ENCODE measurements around the gene PFDN4.
A peak's percentile ranks its signal among the peaks of the same experiment; 100 is the strongest.

PFDN4 gene

GRCh38 chr20:54207743-54208547, at the start of gene PFDN4:
Gene PFDN4 (plus strand): TSS chr20:54208087. CDS start chr20:54208101, 14 bp downstream.
- DNase-seq (ENCODE audit: extremely low spot score, insufficient read length, low read depth) (peak; percentile 83), FAIRE-seq (peak; percentile 72)

- FAIRE-seq = no peak
- no peak for DNase-seq (ENCODE audit: extremely low spot score, insufficient read length, low read depth)
Observed at GRCh38 chr20:54158226-54158625, 49.7 kb upstream of the PFDN4 start.

DNA sequence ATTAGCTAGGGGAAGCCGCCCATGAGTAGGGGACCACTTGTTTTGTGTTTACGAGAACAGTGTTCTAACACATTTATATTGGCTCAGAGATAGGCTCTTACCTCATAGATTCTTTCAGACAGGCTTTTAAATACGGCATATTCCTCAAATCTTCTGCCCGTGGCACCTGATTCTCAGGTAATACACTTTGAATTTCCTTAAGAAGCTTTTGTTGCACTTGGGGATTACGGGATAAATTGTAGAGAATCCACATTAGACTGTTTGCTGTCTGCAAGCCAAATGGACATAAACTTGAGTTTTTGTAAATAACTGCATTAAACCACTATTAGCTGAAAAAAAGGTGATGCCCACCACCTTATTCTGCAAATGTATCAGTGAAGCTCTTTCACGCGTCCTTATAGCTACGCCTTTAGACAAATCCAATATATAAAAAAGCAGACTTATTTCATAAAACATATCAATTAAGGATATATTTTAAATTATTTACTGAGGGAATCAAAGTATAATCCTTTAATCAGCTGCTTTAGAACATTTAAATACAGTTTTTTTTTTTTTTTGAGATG, 49.0 kb upstream of the PFDN4 start:
- no peak for DNase-seq (ENCODE audit: extremely low spot score, insufficient read length, low read depth)
- FAIRE-seq = no peak

DNA sequence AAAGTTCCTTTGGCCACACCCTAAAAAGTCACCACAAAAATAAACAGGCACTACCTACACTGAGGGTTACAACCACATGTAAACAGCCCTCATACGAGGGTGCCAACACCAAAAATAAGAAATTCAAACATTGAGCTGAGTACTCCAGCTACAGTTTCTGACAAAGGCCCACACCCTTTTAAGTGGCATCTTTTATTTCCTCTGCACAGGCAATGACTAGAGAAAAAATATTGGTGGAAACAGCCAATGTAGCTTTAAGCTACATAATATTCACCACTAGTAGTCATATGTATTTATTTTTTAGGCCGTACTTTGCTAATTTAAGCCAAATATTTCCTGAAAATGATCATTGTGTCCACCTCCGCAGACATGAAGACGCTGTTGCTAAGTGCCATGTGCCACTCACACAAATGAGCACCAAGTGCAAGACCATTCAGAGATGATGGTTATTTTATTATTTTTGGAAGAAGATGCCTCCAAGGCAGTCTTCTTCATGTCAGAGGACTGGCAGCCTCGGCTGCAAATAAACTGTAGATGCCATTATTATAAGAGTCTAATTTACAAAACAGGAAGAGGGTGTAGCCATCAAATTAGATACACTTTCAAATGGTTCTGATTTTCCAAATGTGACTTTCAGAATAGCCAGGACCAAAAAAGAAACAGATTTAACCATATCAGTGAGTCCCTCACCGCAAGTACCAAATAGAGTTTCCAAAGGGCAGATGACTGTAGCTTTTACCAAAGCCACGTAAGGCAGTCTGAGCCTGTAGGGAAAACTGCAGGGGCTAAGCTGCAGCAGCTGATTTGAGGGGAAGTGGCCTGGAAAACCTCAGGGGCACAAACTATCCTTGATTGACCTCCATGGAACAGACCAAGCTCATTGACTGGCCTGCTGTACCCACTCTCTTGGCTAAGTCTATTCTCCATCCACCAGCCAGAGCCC, 47.6 kb upstream of the PFDN4 start:
- FAIRE-seq (no peak), DNase-seq (ENCODE audit: extremely low spot score, insufficient read length, low read depth) (no peak)

DNA sequence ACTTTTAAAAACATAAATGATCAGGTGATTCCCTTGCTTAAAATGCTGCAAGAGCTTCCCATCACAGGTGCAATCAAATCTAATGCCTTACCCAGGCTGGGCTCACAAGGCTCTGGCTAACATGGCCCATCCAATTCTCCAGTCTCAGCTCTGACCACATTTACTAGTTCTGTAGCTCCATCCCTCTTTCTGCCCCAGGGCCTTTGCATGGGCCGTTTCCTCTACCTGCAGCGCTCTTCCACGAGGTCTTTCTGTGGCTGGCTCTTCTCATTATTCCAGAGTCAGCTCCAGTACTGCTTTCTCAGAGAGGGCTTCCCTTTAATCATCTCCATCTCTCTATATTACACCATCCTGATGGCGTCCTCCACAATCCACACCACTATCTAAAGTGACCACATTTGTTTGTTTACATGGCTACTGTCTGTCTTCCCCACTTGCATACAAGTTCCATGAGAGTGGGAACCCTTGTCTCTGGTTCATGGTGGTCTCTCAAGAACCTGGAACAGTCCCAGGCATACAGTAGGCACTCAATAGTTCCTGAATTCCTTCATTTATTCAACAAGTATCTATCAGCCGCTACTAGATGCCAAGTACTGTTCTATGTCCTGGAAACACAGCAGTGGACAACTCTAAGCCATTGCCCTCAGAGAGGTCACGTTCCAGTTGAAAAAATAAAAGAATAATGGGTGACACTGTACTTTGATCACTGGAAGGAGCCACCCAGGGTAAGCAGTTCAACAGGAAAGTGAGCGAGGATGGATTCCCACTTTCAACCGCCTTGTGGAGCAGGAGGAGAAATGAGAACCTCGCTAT, 46.7 kb upstream of the PFDN4 start:
- FAIRE-seq (no peak), DNase-seq (ENCODE audit: extremely low spot score, insufficient read length, low read depth) (no peak)

- DNase-seq (ENCODE audit: extremely low spot score, insufficient read length, low read depth) = no peak
- FAIRE-seq = no peak
Observed at GRCh38 chr20:54161821-54162149, 46.1 kb upstream of the PFDN4 start.

DNA sequence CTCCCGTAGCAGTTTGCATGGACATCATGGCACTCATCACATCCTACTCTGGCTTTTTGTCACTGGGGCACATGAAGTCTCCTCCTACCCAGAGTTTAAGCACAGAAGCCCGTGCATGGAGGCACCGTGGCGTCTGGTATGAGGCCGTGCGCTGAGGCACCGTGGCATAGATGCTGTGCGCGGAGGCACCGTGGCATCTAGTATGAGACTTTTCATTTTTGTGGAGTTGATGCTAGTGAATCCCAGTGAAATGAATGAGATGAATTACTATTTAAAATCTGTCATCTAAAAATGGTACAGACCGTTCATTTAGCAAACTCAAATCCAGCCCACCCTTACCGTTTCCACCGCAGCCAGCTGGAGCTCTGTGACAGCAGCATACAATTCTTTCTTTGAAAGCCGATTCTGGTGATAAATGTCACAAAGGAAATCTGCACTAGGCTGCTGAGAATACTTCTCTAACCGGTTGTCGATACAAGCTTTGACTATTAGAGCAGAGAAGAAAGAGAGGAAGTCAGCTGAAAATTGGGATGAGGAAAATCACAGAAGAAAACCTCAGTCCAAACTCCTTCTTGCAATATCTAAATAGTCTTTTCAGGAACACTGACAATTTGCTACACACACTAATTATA, 45.4 kb upstream of the PFDN4 start:
- no peak for FAIRE-seq
- no peak for DNase-seq (ENCODE audit: extremely low spot score, insufficient read length, low read depth)

- no peak for FAIRE-seq
- DNase-seq (ENCODE audit: extremely low spot score, insufficient read length, low read depth) = no peak
Observed at GRCh38 chr20:54163402-54163801, 44.5 kb upstream of the PFDN4 start.

GRCh38 chr20:54165014-54165413, 42.9 kb upstream of the PFDN4 start:
- DNase-seq (ENCODE audit: extremely low spot score, insufficient read length, low read depth) (no peak), FAIRE-seq (no peak)

GRCh38 chr20:54165803-54166202, 42.1 kb upstream of the PFDN4 start:
- DNase-seq (ENCODE audit: extremely low spot score, insufficient read length, low read depth) (no peak), FAIRE-seq (no peak)

DNA sequence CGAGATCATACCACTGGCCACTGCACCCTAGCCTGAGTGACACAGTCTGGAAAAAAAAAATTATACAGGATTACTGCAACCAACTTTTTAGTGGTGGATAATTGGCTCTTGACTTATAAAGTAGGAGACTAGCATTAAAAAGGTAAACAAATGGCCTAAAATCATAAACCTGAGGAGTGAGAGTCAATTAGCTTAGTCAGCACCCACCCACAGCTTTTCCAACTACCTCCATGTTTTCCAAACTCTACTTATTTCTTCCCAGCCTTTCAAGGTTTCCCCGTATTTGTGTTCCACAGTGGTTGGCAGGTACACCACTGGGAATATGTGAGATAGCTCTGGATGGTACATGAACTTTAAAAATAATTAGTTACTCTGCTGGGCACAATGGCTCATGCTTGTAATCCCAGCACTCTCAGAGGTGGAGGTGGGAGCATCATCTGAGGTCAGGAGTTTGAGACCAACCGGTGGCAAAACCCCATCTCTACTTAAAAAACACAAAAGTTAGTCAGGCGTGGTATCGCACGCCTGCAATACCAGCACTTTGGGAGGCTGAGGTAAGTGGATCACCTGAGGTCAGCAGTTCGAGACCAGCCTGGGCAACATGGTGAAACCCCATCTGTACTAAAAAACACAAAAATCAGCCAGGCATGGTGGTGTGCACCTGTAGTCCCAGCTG, 40.8 kb upstream of the PFDN4 start:
- FAIRE-seq (no peak), DNase-seq (ENCODE audit: extremely low spot score, insufficient read length, low read depth) (no peak)

- FAIRE-seq = no peak
Observed at GRCh38 chr20:54167909-54168872, 39.7 kb upstream of the PFDN4 start.

GRCh38 chr20:54168961-54169862, 38.7 kb upstream of the PFDN4 start:
- DNase-seq (ENCODE audit: extremely low spot score, insufficient read length, low read depth) = no peak

More at GRCh38 chr20:54167909-54168872, 39.7 kb upstream of the PFDN4 start:
- DNase-seq (ENCODE audit: extremely low spot score, insufficient read length, low read depth) = no peak

GRCh38 chr20:54170026-54170471, 37.8 kb upstream of the PFDN4 start:
- DNase-seq (ENCODE audit: extremely low spot score, insufficient read length, low read depth) = no peak
- FAIRE-seq = no peak

More at GRCh38 chr20:54168961-54169862, 38.7 kb upstream of the PFDN4 start:
- no peak for FAIRE-seq

- DNase-seq (ENCODE audit: extremely low spot score, insufficient read length, low read depth) (no peak), FAIRE-seq (no peak)
Observed at GRCh38 chr20:54170963-54171362, 36.9 kb upstream of the PFDN4 start.

DNA sequence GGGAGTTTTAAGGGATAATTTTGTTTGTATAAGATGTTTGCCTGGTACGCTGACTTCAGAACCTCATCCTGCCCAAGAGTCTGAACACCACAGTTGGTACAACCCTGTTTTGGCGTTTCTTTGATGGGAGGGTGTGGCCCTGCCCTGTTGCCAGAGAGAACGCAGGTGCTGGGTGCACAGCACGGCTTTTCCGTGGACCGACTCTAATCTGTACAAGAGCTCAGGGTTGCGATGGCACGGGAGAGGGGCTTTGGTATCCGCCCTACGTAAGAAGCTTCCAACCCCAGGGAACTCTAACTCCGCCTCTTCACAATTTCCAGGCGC, 35.4 kb upstream of the PFDN4 start:
- no peak for DNase-seq (ENCODE audit: extremely low spot score, insufficient read length, low read depth)
- no peak for FAIRE-seq
